ENCODE results near the gene SCD. TPM values are rescaled to one million over a fixed set of nuclear protein-coding genes. Genes with fewer than 3 reads are reported as not detected.

SCD gene
- total and polyA plus RNA-seq, 2 of the 13 experiments (the other 11 are each of a cell fraction or from before 2014, with no cell fraction given): 492 to 512 TPM

GRCh38 chr10:100374200-100374655 lies 27.2 kb downstream of the SCD start (continued):
- TF ChIP-seq ARID3A (IDR thresholded peaks at IDR 0.05; ENCODE audit: low read depth, low read length) (peak; percentile 5; the same call in 1 of the 2 replicates), GFI1 (CRISPR knock-in tag; IDR thresholded peaks at IDR 0.05; ENCODE audit: borderline replicate concordance) (no peak), ZNF562 (CRISPR knock-in tag; IDR thresholded peaks at IDR 0.05; ENCODE audit: borderline replicate concordance) (no peak), ZNF446 (CRISPR knock-in tag; IDR thresholded peaks at IDR 0.05) (no peak), DNMT3B (CRISPR knock-in tag; conservative IDR thresholded peaks at IDR 0.05) (peak; percentile 21; the same call in 1 of the 2 replicates), POLR2A (IDR thresholded peaks at IDR 0.05; ENCODE audit: insufficient read depth in 1 of 2, low read depth in 2 of 2, low read length in 2 of 2) (peak; percentile 41 to 52; a peak in 2 of 4 replicates), NFATC3 (CRISPR knock-in tag; IDR thresholded peaks at IDR 0.05) (no peak), MED1 (CRISPR knock-in tag; IDR thresholded peaks at IDR 0.05) (peak; percentile 7; the same call in 1 of the 2 replicates), THAP11 (CRISPR knock-in tag; IDR thresholded peaks at IDR 0.05) (no peak), SMAD1 (CRISPR knock-in tag; IDR thresholded peaks at IDR 0.05; ENCODE audit: borderline replicate concordance, low read depth) (no peak), HOXD1 (CRISPR knock-in tag; IDR thresholded peaks at IDR 0.05) (0 out of 2 replicates have a peak, but pooled peaks have one; percentile 12), ZNF484 (CRISPR knock-in tag; IDR thresholded peaks at IDR 0.05; ENCODE audit: borderline replicate concordance, low read depth) (no peak), MIER2 (CRISPR knock-in tag; IDR thresholded peaks at IDR 0.05) (no peak), SMARCE1 (IDR thresholded peaks at IDR 0.05; ENCODE audit: borderline replicate concordance) (no peak), ISX (CRISPR knock-in tag; conservative IDR thresholded peaks at IDR 0.05) (no peak), ZNF724P (CRISPR knock-in tag; IDR thresholded peaks at IDR 0.05; ENCODE audit: borderline replicate concordance) (no peak), ZSCAN22 (CRISPR knock-in tag; IDR thresholded peaks at IDR 0.05) (no peak), ZNF281 (CRISPR knock-in tag; IDR thresholded peaks at IDR 0.05; ENCODE audit: borderline replicate concordance) (peak; percentile 77; the same call in 1 of the 2 replicates), ZNF557 (CRISPR knock-in tag; IDR thresholded peaks at IDR 0.05) (no peak), SMC3 (IDR thresholded peaks at IDR 0.05; ENCODE audit: low read length) (0 out of 2 replicates have a peak, but pooled peaks have one; percentile 11)
- TF ChIP-seq, protein P1, sequence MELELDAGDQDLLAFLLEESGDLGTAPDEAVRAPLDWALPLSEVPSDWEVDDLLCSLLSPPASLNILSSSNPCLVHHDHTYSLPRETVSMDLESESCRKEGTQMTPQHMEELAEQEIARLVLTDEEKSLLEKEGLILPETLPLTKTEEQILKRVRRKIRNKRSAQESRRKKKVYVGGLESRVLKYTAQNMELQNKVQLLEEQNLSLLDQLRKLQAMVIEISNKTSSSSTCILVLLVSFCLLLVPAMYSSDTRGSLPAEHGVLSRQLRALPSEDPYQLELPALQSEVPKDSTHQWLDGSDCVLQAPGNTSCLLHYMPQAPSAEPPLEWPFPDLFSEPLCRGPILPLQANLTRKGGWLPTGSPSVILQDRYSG (CRISPR knock-in tag; IDR thresholded peaks at IDR 0.05): no peak
- TF ChIP-seq, protein P2, sequence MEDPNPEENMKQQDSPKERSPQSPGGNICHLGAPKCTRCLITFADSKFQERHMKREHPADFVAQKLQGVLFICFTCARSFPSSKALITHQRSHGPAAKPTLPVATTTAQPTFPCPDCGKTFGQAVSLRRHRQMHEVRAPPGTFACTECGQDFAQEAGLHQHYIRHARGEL (CRISPR knock-in tag; IDR thresholded peaks at IDR 0.05): no peak
- TF ChIP-seq, protein P3, sequence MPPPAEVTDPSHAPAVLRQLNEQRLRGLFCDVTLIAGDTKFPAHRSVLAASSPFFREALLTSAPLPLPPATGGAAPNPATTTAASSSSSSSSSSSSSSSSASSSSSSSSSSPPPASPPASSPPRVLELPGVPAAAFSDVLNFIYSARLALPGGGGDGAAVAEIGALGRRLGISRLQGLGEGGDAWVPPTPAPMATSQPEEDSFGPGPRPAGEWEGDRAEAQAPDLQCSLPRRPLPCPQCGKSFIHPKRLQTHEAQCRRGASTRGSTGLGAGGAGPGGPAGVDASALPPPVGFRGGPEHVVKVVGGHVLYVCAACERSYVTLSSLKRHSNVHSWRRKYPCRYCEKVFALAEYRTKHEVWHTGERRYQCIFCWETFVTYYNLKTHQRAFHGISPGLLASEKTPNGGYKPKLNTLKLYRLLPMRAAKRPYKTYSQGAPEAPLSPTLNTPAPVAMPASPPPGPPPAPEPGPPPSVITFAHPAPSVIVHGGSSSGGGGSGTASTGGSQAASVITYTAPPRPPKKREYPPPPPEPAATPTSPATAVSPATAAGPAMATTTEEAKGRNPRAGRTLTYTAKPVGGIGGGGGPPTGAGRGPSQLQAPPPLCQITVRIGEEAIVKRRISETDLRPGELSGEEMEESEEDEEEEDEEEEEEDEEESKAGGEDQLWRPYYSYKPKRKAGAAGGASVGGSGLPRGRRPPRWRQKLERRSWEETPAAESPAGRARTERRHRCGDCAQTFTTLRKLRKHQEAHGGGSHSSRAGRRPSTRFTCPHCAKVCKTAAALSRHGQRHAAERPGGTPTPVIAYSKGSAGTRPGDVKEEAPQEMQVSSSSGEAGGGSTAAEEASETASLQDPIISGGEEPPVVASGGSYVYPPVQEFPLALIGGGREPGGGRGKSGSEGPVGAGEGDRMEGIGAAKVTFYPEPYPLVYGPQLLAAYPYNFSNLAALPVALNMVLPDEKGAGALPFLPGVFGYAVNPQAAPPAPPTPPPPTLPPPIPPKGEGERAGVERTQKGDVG (CRISPR knock-in tag; IDR thresholded peaks at IDR 0.05; ENCODE audit: borderline replicate concordance): no peak
